Trophoblast cell (in vitro differentiated cells and primary cell): Measurements from ENCODE around the gene CSF2RB.

ENCODE experiments used
- DNase-seq, 2 donors: peaks; one replicate each; pipeline ENCODE4 v3.0.0-alpha.2; 2016
- H2AFZ ChIP-seq: 2 replicates; pipeline ENCODE4 v1.6.1; 2013; ENCODE audit warnings: low read length, moderate library complexity, mild to moderate bottlenecking; ENCODE audit not compliant: insufficient read depth, poor library complexity
- H2AK5ac ChIP-seq: 2 replicates; pipeline ENCODE4 v1.6.1; 2013; ENCODE audit warnings: mild to moderate bottlenecking, low read length
- H2BK120ac ChIP-seq: 2 replicates; pipeline ENCODE4 v1.6.1; 2013; ENCODE audit warnings: low read length, mild to moderate bottlenecking, moderate library complexity; ENCODE audit not compliant: insufficient read depth, poor library complexity
- H2BK12ac ChIP-seq: 2 replicates; pipeline ENCODE4 v1.6.1; 2013; ENCODE audit warnings: mild to moderate bottlenecking, low read length, moderate library complexity
- H2BK5ac ChIP-seq: 2 replicates; pipeline ENCODE4 v1.6.1; 2013; ENCODE audit warnings: low read length, low read depth, moderate library complexity, mild to moderate bottlenecking; ENCODE audit not compliant: poor library complexity
- H3K14ac ChIP-seq: 2 replicates; pipeline ENCODE4 v1.6.1; 2013; ENCODE audit warnings: mild to moderate bottlenecking, low read length
- H3K18ac ChIP-seq: 2 replicates; pipeline ENCODE4 v1.6.1; 2013; ENCODE audit warnings: mild to moderate bottlenecking, low read length
- H3K23ac ChIP-seq: 2 replicates; pipeline ENCODE4 v1.6.1; 2013; ENCODE audit warnings: low read length
- H3K27ac ChIP-seq: 2 replicates; pipeline ENCODE4 v1.5.1; 2013; ENCODE audit warnings: low read depth, mild to moderate bottlenecking, inconsistent platforms, low read length, moderate library complexity
- H3K27me3 ChIP-seq: 2 replicates; pipeline ENCODE4 v1.6.1; 2013; ENCODE audit warnings: inconsistent platforms, mild to moderate bottlenecking, low read length, moderate library complexity; ENCODE audit not compliant: insufficient read depth
- H3K36me3 ChIP-seq, 2 experiments: 1 replicate in 1 of 2; 2 replicates in 1 of 2; pipeline ENCODE4 v1.6.1; 2013; ENCODE audit warnings: low read length in 2 of 2, mild to moderate bottlenecking in 2 of 2, moderate library complexity in 1 of 2; ENCODE audit not compliant: insufficient read depth in 2 of 2, control insufficient read depth in 1 of 2
- H3K4ac ChIP-seq: 2 replicates; pipeline ENCODE4 v1.6.1; 2013; ENCODE audit warnings: low read depth, mild to moderate bottlenecking, low read length, moderate library complexity
- H3K4me1 ChIP-seq, 2 experiments: 1 replicate in 1 of 2; 2 replicates in 1 of 2; pipeline ENCODE4 v1.6.1; 2013; ENCODE audit warnings: low read length in 2 of 2, mild to moderate bottlenecking in 2 of 2, moderate library complexity in 1 of 2; ENCODE audit not compliant: insufficient read depth in 2 of 2, control insufficient read depth in 1 of 2
- H3K4me2 ChIP-seq: 2 replicates; pipeline ENCODE4 v1.6.1; 2013; ENCODE audit warnings: inconsistent platforms, mild to moderate bottlenecking, low read length, moderate library complexity
- H3K4me3 ChIP-seq: 2 replicates; pipeline ENCODE4 v1.5.1; 2013; ENCODE audit warnings: mild to moderate bottlenecking, low read depth, low read length, inconsistent platforms
- H3K79me1 ChIP-seq: one replicate; pipeline ENCODE4 v1.6.1; 2013; ENCODE audit warnings: low read length
- H3K79me2 ChIP-seq: 2 replicates; pipeline ENCODE4 v1.6.1; 2013; ENCODE audit warnings: low read length, mild to moderate bottlenecking; ENCODE audit not compliant: control insufficient read depth, insufficient read depth, poor library complexity
- H3K9ac ChIP-seq: 2 replicates; pipeline ENCODE4 v1.6.1; 2013; ENCODE audit warnings: mild to moderate bottlenecking, low read length
- H3K9me3 ChIP-seq: 2 replicates; pipeline ENCODE4 v1.6.1; 2013; ENCODE audit warnings: low read depth, mild to moderate bottlenecking, control low read depth, inconsistent platforms, low read length; ENCODE audit not compliant: insufficient read depth
- H4K12ac ChIP-seq: 2 replicates; pipeline ENCODE4 v1.6.1; 2013; ENCODE audit warnings: low read depth, mild to moderate bottlenecking, low read length, moderate library complexity
- H4K8ac ChIP-seq: 2 replicates; pipeline ENCODE4 v1.6.1; 2013; ENCODE audit warnings: low read depth, mild to moderate bottlenecking, low read length, moderate library complexity
- H4K91ac ChIP-seq: one replicate; pipeline ENCODE4 v1.6.1; 2013; ENCODE audit warnings: low read depth, mild to moderate bottlenecking, low read length, moderate library complexity
- WGBS: extraction: QIAGEN DNeasy Blood & Tissue Kit; methylation state at CpG from one replicate; pipeline ENCODE4 v1.1.7; 2013; ENCODE audit warnings: missing lambda C conversion rate; ENCODE audit not compliant: insufficient read length, insufficient coverage; ENCODE audit errors: extremely low coverage; 5-methylcytosine and 5-hydroxymethylcytosine counted together

Gene CSF2RB

DNA sequence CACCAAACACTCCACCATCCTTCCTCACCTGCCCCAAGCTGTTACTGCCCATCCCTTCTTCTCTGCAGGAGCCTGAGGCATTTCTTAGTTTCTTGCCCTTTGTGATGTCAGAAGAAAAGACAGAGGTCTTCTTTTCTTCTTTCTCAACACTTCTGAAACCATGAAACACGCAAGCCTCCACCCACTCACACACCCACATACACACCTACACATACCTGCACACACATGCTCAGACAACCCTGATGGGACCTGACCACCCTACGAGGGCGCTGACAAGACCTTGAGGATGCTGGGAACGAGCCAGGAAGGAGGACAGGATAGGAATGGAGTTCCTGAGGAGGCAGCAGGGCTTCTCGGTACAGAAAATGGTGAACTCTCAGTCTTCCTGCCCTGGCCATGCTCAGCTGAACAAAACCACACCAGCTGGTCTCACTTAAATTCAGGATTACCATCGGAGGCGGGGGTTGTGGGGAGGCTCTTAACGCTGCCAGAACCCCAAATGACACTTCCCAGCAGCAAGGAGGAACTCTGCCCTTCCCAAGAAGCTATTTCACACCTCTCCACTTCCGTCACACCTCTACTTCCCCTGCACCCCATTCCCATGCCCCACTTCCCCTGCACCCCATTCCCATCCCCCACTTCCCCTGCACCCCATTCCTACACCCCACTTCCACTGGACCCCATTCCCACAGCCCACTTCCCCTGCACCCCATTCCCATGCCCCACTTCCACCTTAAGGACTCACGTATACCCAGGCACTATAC lies 41.0 kb downstream of the CSF2RB start:
- Histone ChIP-seq H3K79me1 (peaks cover 5% of the 10 kb centered on the region), H2AK5ac (no peak overlapping the region), H4K8ac (no peak overlapping the region), H4K91ac (peak overlapping the region; percentile 31), H2BK12ac (no peak overlapping the region), H2BK5ac (no peak overlapping the region), H3K79me2 (no peaks in the 10 kb centered on the region), H3K14ac (no peak overlapping the region), H3K4me1 (peaks cover 9% of the 10 kb centered on the region in 2 experiments), H3K9ac (no peak overlapping the region), H3K4me3 (no peak overlapping the region), H2BK120ac (no peak overlapping the region), H3K23ac (no peak overlapping the region), H3K9me3 (peaks cover 6% of the 10 kb centered on the region), H3K36me3 (no peaks in the 10 kb centered on the region), H2AFZ (no peak overlapping the region), H3K4ac (no peak overlapping the region), H3K18ac (no peak overlapping the region), H3K27me3 (no peaks in the 10 kb centered on the region), H3K4me2 (no peak overlapping the region), H4K12ac (no peak overlapping the region), H3K27ac (no peak overlapping the region)
- no peak for DNase-seq
- no CpG with 5 or more reads among the region's 10 CpGs for WGBS

DNA sequence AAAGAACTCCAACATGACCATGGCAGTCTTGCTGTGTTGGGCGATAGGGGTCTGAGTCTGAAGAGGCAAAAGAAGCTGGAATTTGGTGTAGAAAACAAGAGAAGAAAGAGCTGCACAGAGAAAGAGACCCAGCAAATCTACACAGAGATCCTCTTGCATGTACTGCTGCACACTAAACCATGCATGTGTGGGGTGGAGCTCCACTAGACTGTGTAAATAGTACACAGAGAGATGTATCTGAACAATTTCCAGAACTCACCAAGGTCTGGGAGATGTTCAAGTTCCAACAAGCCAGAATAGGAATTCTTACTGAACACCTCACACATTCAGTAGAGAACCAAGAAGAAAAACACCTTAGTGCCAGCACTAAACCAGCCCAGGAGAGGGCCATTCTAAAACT lies 42.3 kb downstream of the CSF2RB start:
- Histone ChIP-seq H4K12ac (no peak overlapping the region), H3K9ac (no peak overlapping the region), H3K14ac (no peak overlapping the region), H3K79me1 (peaks cover 5% of the 10 kb centered on the region), H3K27ac (no peak overlapping the region), H2BK12ac (no peak overlapping the region), H3K4me3 (no peak overlapping the region), H3K9me3 (peaks cover 4% of the 10 kb centered on the region), H3K4me2 (no peak overlapping the region), H3K18ac (no peak overlapping the region), H2AFZ (no peak overlapping the region), H3K79me2 (no peaks in the 10 kb centered on the region), H4K8ac (no peak overlapping the region), H3K4ac (no peak overlapping the region), H4K91ac (no peak overlapping the region), H3K27me3 (no peaks in the 10 kb centered on the region), H2AK5ac (no peak overlapping the region), H2BK120ac (no peak overlapping the region), H3K36me3 (no peaks in the 10 kb centered on the region), H3K23ac (no peak overlapping the region), H3K4me1 (peaks cover 9% of the 10 kb centered on the region in 2 experiments), H2BK5ac (no peak overlapping the region)
- DNase-seq, result peak in 1 of 2 donors; percentile 68
- no CpG with 5 or more reads among the region's 1 CpG for WGBS

DNA sequence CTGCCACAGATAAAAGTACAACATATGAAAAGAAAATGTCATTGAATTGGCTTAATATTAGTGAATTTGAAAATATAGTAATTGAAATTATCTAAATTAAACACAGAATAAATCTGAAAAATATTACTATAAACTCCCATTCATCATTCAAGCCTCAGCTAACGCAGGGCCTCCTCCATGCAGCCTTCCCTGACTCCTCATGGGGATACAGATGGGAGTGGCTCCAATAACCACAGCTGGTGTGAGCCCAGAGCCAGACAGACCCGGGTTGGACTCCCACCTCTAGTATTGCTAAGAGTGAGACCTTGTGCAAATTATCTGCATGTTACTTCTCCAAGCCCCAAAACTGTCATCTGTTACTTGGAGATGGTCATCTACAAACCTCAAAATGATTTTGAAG lies 44.9 kb downstream of the CSF2RB start:
- Histone ChIP-seq H3K9ac (no peak overlapping the region), H3K36me3 (no peaks in the 10 kb centered on the region), H3K79me2 (no peaks in the 10 kb centered on the region), H4K12ac (no peak overlapping the region), H3K27ac (no peak overlapping the region), H3K4me3 (no peak overlapping the region), H4K91ac (no peak overlapping the region), H2BK120ac (no peak overlapping the region), H3K4me2 (no peak overlapping the region), H2AFZ (no peak overlapping the region), H2BK12ac (no peak overlapping the region), H3K27me3 (no peaks in the 10 kb centered on the region), H3K23ac (no peak overlapping the region), H4K8ac (no peak overlapping the region), H3K14ac (no peak overlapping the region), H3K79me1 (peaks cover 2% of the 10 kb centered on the region), H2BK5ac (no peak overlapping the region), H3K4me1 (peaks cover 5% of the 10 kb centered on the region in 2 experiments), H3K18ac (no peak overlapping the region), H2AK5ac (no peak overlapping the region), H3K4ac (no peak overlapping the region), H3K9me3 (peaks cover 4% of the 10 kb centered on the region)
- DNase-seq, result no peak
- WGBS, result no CpG with 5 or more reads among the region's 2 CpGs

DNA sequence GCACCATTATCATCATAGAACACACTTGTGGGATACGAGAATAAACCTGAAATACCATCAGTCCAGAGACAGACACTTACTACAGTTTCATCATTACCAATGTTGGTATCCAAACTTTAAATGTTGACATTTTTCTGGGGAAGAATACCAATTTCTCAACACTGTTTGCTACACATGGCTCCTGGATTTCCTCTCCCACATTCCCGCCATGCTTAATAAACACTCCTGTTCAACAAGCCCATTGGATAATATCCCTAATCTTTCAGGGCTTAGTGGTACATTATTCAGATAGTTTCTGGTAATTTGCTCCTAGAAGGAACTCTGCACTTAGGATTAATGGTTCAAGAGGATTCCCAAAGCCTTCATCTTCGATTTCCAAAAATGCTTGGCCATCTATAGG lies 48.2 kb downstream of the CSF2RB start:
- no peak overlapping the region for H4K8ac ChIP-seq
- H3K4me2 ChIP-seq, result no peak overlapping the region
- H4K12ac ChIP-seq, result no peak overlapping the region
- no peaks in the 10 kb centered on the region for H3K4me1 ChIP-seq
- no peak overlapping the region for H3K18ac ChIP-seq
- no peak overlapping the region for H2BK12ac ChIP-seq
- no peak overlapping the region for H2AK5ac ChIP-seq
- H3K79me2 ChIP-seq, result no peaks in the 10 kb centered on the region
- no peak overlapping the region for H3K14ac ChIP-seq
- no peak overlapping the region for H3K27ac ChIP-seq
- H2BK120ac ChIP-seq, result no peak overlapping the region
- H3K9ac ChIP-seq, result no peak overlapping the region
- no peak overlapping the region for H3K23ac ChIP-seq
- no peaks in the 10 kb centered on the region for H3K27me3 ChIP-seq
- H3K79me1 ChIP-seq, result no peaks in the 10 kb centered on the region
- no peak overlapping the region for H2AFZ ChIP-seq
- peaks cover 1% of the 10 kb centered on the region for H3K9me3 ChIP-seq
- H2BK5ac ChIP-seq, result no peak overlapping the region
- DNase-seq, result peak in 1 of 2 donors; percentile 85
- no peak overlapping the region for H3K4ac ChIP-seq
- H3K4me3 ChIP-seq, result no peak overlapping the region
- H3K36me3 ChIP-seq, result no peaks in the 10 kb centered on the region
- no peak overlapping the region for H4K91ac ChIP-seq
- WGBS, result no CpG with 5 or more reads among the region's 3 CpGs
